Osteocyte (in vitro differentiated cells): ENCODE measurements around the gene BABAM2. TPM values are rescaled to one million over a fixed set of nuclear protein-coding genes. Genes with fewer than 3 reads are reported as not detected.

Source experiments
- DNase-seq: peaks from one replicate; pipeline ENCODE4 v3.0.0; 2021; ENCODE audit warnings: mixed read lengths; ENCODE audit not compliant: unreplicated experiment; ENCODE audit errors: extremely low spot score
- H3K27ac Mint-ChIP-seq: one replicate; pipeline ENCODE4 v1.8.0; 2021; ENCODE audit warnings: mild to moderate bottlenecking, mixed read lengths; ENCODE audit not compliant: unreplicated experiment
- H3K27me3 Mint-ChIP-seq: one replicate; pipeline ENCODE4 v1.8.0; 2021; ENCODE audit warnings: mixed read lengths; ENCODE audit not compliant: unreplicated experiment
- H3K36me3 Mint-ChIP-seq: one replicate; pipeline ENCODE4 v1.8.0; 2021; ENCODE audit warnings: mixed read lengths; ENCODE audit not compliant: unreplicated experiment
- H3K4me1 Mint-ChIP-seq: one replicate; pipeline ENCODE4 v1.8.0; 2021; ENCODE audit warnings: mixed read lengths; ENCODE audit not compliant: unreplicated experiment
- H3K4me3 Mint-ChIP-seq: one replicate; pipeline ENCODE4 v1.8.0; 2021; ENCODE audit warnings: mild to moderate bottlenecking, moderate library complexity, mixed read lengths; ENCODE audit not compliant: unreplicated experiment
- H3K9me3 Mint-ChIP-seq: one replicate; pipeline ENCODE4 v1.8.0; 2021; ENCODE audit warnings: mixed read lengths; ENCODE audit not compliant: unreplicated experiment
- total RNA-seq: library from RNA; stranded (reverse); gene quantifications from 2 replicates; pipeline ENCODE4 v1.2.1, GENCODE V29; 2021
- TF ChIP-seq, protein P1 (sequence below): fragments of 200-600 bp; sonication (generic); IDR thresholded peaks from 2 replicates; pipeline ENCODE4 v1.5.0; 2021; ENCODE audit warnings: antibody characterized with exemption, mild to moderate bottlenecking, moderate library complexity

Gene BABAM2
- total RNA-seq, 1 donor from 2014 or later: 43.6 TPM

DNA sequence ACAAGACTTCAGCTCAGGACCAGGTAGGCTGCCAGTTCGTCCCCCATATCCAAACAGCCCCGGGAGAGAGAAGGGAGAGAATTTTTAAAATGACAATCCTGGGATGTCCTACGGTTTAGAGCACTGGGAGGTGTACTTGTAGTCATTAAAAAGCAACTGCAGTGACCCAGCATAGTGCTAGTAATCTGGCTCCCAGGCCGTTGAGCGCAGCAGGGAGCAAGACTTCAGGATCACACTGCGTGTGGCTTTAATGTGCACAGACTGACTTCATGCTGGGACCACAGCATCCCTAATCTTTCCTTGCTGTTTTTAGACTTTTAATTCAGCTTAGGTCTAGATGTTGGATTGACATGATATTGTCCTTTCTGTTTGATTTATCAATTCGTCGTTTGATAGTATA, 282.8 kb downstream of the BABAM2 start:
- H3K36me3 Mint-ChIP-seq: peaks cover 20% of the 10 kb centered on the region
- H3K4me1 Mint-ChIP-seq: peaks cover 15% of the 10 kb centered on the region
- no peaks in the 10 kb centered on the region for H3K27me3 Mint-ChIP-seq
- H3K27ac Mint-ChIP-seq: peak overlapping the region; percentile 3
- no peak for DNase-seq
- TF ChIP-seq, protein P1, sequence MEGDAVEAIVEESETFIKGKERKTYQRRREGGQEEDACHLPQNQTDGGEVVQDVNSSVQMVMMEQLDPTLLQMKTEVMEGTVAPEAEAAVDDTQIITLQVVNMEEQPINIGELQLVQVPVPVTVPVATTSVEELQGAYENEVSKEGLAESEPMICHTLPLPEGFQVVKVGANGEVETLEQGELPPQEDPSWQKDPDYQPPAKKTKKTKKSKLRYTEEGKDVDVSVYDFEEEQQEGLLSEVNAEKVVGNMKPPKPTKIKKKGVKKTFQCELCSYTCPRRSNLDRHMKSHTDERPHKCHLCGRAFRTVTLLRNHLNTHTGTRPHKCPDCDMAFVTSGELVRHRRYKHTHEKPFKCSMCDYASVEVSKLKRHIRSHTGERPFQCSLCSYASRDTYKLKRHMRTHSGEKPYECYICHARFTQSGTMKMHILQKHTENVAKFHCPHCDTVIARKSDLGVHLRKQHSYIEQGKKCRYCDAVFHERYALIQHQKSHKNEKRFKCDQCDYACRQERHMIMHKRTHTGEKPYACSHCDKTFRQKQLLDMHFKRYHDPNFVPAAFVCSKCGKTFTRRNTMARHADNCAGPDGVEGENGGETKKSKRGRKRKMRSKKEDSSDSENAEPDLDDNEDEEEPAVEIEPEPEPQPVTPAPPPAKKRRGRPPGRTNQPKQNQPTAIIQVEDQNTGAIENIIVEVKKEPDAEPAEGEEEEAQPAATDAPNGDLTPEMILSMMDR: no peak
- peaks cover 19% of the 10 kb centered on the region for H3K9me3 Mint-ChIP-seq
- no peak overlapping the region for H3K4me3 Mint-ChIP-seq

DNA sequence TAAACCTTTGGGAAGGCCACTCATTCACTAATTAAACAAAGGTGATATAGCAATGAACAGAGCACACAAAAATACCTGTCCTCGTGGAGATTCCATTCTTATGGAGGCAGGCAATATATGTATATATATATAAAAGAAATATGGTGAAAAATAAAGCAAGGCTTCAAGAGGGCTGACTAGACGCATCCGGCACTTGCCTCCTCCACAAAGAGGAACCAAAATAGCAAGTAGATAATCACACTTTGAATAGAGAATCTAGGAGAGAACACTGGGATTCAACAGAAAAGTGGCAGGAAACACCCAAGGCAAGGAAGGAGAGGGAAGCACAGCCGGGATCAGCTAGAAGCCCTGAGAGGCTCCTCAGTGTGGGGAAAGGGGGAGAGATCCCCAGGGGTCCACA, 283.7 kb downstream of the BABAM2 start:
- no peaks in the 10 kb centered on the region for H3K27me3 Mint-ChIP-seq
- H3K27ac Mint-ChIP-seq: no peak overlapping the region
- H3K4me1 Mint-ChIP-seq: peaks cover 15% of the 10 kb centered on the region
- H3K36me3 Mint-ChIP-seq: peaks cover 21% of the 10 kb centered on the region
- no peak for DNase-seq
- no peak overlapping the region for H3K4me3 Mint-ChIP-seq
- TF ChIP-seq, protein P1: no peak
- H3K9me3 Mint-ChIP-seq: peaks cover 24% of the 10 kb centered on the region

DNA sequence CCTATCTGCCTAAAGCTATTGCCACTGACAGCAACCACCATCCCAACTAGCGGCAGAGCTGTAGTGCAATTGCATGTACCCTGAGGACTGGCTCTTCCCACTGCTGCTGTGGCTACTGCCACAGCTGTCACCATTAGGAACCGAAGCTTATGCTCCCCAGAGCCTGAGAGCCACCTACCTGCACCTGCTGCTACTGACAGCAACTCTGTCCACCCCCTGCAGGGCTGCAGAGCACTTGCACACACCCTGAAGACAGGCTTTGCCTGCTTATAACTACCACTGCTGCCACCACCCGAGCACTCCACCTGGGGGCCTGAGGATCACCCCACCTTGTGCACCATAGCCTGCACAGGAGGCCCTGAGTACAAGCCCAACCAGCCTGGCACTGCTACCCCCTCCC, 284.5 kb downstream of the BABAM2 start:
- TF ChIP-seq, protein P1: no peak
- H3K4me3 Mint-ChIP-seq: no peak overlapping the region
- H3K9me3 Mint-ChIP-seq: peaks cover 24% of the 10 kb centered on the region
- no peak overlapping the region for H3K27ac Mint-ChIP-seq
- H3K36me3 Mint-ChIP-seq: peaks cover 22% of the 10 kb centered on the region
- peaks cover 15% of the 10 kb centered on the region for H3K4me1 Mint-ChIP-seq
- no peaks in the 10 kb centered on the region for H3K27me3 Mint-ChIP-seq
- no peak for DNase-seq

DNA sequence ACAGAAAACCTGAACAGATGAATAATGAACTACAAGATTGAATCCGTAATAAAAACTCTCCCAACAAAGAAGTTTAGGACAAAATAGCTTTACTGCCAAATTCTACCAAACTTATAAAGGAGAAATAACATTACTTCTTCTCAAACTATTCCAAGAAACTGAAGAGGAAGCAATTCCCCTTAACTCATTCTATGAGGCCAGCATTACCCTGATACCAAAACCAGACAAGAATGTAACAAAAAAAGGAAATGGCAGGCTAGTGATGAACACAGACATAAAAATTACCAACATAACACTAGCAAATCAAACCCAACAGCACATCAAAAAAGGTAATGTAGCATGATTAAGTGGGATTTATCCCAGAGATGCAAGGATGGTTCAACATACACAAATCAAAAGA, 288.4 kb downstream of the BABAM2 start:
- TF ChIP-seq, protein P1: no peak
- Mint-ChIP-seq H3K4me3 (no peak overlapping the region), H3K9me3 (peaks cover 31% of the 10 kb centered on the region), H3K36me3 (peaks cover 22% of the 10 kb centered on the region), H3K27me3 (no peaks in the 10 kb centered on the region), H3K4me1 (no peaks in the 10 kb centered on the region), H3K27ac (no peak overlapping the region)
- no peak for DNase-seq

DNA sequence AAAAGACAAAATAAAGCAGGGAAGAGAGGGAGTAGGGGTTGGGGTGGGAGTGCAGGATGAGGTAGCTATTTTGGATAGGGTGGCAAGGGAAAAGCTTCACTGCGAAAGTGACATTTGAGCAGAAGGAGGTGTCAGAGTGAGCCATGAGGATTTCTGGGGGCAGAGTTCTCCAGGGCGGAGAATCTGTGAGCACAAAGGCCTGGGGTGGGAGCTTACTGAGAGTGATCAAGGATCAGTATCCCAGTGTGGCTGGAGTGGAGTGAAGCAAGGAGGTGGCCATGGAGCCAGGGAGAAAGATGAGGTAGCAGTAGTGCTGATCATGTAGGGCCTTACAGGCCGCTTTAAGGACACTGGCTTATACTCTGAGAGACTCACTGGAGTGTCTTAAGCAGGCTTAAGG, 291.3 kb downstream of the BABAM2 start:
- no peak overlapping the region for H3K4me3 Mint-ChIP-seq
- H3K27ac Mint-ChIP-seq: no peak overlapping the region
- H3K36me3 Mint-ChIP-seq: peaks cover 13% of the 10 kb centered on the region
- TF ChIP-seq, protein P1: no peak
- H3K4me1 Mint-ChIP-seq: peaks cover 14% of the 10 kb centered on the region
- H3K27me3 Mint-ChIP-seq: no peaks in the 10 kb centered on the region
- peaks cover 30% of the 10 kb centered on the region for H3K9me3 Mint-ChIP-seq
- no peak for DNase-seq
